GM18951 (cell line): ENCODE results near the gene CD38.

ENCODE experiments used
- POLR2A ChIP-seq: IDR thresholded peaks from 4 replicates; pipeline ENCODE4 v1.6.1; 2011; ENCODE audit warnings: mild to moderate bottlenecking; ENCODE audit not compliant: insufficient read length, insufficient read depth; ENCODE audit errors: extremely low read depth
- in situ Hi-C: fragments of 300-500 bp; cut with MboI; formaldehyde crosslinking; loops from one replicate; pipeline ENCODE4 v1.12.0; 2022; ENCODE audit warnings: low sequenced_read_pairs, mixed read lengths, inconsistent platforms; ENCODE audit not compliant: unreplicated experiment

The CD38 gene

DNA sequence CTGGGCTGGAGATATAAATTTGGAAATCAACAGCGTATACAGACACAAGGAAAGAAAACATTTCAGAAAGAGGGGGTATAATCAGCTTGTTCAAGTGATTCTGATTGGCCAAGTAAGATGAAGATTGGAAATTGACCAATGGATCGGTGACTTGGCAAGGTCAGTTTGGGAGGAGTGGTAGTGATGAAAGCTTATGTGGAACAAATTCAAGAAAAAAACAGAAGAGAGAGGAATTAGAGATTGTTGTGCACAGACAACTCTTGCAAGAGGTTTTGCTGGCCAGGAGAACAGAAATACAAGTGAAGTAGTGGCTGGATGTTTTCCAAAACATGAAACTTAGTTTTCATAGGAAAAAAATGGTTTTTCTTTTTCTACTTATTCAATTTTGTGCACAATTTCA lies 16.3 kb downstream of the CD38 start:
- TF ChIP-seq POLR2A: no peak
- in situ Hi-C loops: no loop called here

DNA sequence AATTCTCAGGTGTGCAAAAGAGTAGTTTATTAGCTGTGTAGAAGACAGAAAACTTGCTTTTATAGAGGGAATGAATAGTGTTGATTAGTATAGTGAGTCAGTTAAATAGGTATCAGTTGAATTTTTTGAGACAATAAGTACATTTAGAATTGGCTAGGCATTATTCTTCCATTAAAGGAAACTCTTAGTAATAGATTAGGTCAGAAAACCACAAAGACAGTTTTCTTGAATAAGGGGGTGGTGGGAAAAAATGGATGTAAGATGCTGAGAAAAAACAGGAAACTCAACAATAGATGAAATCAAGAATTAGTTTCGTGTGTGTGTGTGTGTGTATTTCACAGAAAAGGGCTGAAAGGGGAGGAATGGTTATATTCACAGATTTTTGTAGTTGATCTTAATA lies 16.8 kb downstream of the CD38 start:
- in situ Hi-C loops: no loop called here
- no peak for TF ChIP-seq POLR2A

DNA sequence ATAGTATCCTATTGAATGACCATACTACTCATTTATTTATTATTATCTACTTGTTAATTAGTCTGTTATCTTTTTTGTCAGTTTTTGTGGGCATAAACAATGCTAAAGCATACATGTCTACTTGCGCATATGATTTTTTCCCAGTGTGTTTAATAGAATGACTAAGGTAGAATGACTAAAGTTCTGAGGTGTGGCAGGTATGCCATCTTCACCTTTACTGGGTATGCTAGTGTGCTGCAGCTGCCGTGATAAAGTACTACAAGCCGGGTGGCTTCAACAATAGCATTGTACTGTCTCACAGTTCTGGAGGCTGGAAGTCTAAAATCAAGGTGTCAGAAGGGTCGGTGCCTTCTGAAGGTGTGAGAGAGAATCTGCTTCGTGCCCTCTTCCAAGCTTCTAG lies 19.2 kb downstream of the CD38 start:
- no peak for TF ChIP-seq POLR2A
- in situ Hi-C loops: no loop called here

DNA sequence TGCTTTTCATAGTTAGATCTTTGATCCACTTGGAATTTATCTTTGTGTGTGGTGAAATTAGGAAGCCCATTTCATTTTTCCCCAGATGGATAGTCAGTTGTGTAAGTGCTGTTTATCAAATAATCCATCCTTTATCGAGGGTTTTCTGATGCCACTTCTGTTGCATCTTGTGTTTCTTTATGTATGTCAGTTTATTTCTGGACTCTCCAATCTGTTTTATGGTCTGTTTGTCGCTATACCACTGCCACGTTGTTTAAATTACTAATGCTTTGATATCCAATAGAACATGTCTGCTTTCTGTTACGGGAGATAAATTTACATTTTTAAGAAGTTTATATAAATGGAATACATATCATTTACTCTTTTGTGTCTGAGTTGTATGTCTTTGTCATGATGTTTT lies 21.0 kb downstream of the CD38 start:
- in situ Hi-C loops: no loop called here
- no peak for TF ChIP-seq POLR2A

DNA sequence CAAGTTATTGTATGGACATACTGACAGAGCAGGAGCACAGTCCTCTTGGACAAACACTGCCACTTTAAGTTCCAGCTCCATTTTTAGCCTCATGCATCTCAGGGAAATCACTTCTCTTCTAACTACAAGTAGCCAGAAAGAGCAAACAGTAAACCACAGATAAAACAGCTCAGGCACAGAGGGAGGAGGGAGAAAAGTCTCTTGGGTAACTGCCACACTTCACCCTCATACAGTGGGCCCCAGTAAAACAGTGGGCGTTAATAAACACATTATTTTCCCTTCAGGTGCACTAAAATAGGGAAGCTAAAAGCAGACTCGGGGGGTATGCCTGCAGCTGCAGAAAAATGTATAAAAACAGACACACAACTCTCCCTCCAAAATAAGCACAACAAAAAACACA lies 21.6 kb downstream of the CD38 start:
- in situ Hi-C loops: loop anchor here (10.0 kb wide), 1 partner anchor 85 kb away; no protein-coding TSS in a partner anchor

DNA sequence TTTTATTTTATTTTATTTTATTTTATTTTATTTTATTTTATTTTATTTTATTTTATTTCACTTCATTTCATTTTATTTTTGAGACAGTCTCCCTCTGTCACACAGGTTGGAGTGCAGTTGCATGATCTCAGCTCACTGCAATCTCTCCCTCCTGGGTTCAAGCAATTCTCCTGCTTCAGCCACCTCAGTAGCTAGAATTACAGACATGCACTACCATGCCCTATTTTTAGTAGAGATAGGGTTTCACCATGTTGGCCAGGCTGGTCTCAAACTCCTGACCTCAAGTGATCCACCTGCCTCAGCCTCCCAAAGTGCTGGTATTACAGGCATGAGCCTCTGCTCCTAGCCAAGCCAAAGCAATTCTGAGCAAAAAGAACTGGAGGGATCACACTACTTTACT lies 24.4 kb downstream of the CD38 start:
- in situ Hi-C loops: loop anchor here (10.0 kb wide), 1 partner anchor 82 kb away; no protein-coding TSS in a partner anchor

More for the DNA sequence above, 21.6 kb downstream of the CD38 start:
- no peak for TF ChIP-seq POLR2A

DNA sequence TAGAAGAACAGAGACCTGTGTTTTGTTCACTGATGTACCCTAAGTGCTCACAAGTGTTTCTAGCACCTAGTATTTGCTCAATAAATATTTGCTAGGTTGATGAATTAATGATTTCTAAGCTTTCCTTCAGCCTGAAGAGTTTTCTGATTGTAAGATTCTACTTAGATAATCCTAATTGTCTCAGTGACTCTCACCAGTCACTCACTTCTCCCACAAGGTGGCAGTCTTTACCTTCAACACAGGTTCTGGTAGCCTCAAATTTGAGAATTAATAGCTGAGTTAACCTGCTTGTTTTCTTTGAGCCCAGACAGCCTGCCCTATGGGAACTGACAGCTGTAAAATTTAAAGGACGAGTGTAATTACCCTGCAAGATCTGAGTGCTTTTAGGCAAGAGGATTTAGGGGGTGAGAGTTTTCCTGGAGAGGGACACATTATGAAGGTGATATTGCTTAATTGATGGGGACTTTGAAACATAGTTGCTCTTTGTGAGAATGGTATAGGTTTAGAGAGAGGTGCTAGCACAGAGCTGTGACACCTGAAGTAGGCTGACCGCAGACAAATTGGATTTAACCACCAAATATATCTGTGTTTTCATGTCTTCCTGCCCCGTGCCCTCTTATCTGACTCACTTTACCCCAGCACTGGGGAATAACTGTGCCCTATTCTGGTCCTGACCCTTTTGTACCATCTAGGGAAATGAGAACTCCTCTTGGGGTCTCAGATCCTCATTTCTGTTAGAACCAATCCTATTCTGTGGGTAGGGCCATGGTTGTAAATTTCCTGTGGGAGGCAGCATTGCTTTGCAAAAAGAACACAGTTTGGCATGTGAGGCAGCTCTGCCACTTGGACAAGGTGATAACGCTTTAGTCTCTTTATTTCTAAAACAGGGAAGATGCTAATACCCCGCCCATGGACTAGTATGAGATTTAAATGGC lies 27.7 kb downstream of the CD38 start:
- no peak for TF ChIP-seq POLR2A
- in situ Hi-C loops: loop anchor here (10.0 kb wide), 1 partner anchor 79 kb away; no protein-coding TSS in a partner anchor

DNA sequence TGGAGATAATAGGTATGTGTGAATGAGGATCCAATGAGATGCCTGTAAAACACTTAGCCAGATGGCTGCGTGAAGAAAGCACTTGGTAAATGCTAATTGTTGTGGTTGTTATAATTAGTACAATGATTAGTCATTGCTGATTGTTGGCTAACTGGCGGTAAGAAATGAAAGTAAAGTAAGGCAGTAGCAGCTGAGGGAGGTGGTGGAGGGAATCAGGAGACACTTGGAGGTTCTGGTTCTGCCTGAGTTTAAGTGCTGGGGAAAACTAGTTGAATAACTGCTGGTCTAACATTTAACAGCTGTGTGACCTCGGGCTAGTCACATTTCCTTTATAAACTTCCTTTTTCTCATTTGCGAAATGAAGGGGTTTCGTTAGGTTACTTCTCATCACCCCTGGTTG lies 30.9 kb downstream of the CD38 start:
- no peak for TF ChIP-seq POLR2A
- in situ Hi-C loops: loop anchor here (10.0 kb wide), 1 partner anchor 76 kb away; no protein-coding TSS in a partner anchor

DNA sequence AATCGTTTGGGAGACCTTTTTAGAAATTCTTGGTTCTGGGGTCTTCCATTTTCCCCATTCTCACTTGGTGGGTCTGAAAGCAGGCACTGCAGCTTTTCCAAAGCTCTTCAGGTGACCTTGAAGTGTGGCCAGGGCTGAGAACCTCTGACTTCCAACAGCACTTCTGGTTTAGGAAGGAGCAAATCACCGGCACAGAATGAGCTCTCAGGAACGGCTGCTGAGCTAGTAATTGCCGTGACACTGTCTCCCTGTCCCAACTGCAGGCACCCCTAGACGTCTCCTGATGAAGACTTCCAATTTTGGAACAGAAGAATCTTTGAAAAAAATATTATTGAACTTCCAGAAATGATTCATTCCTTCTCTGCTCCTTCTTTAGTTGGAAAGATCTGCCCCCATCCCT lies 31.3 kb downstream of the CD38 start:
- in situ Hi-C loops: loop anchor here (10.0 kb wide), 1 partner anchor 75 kb away; no protein-coding TSS in a partner anchor
- TF ChIP-seq POLR2A: no peak

DNA sequence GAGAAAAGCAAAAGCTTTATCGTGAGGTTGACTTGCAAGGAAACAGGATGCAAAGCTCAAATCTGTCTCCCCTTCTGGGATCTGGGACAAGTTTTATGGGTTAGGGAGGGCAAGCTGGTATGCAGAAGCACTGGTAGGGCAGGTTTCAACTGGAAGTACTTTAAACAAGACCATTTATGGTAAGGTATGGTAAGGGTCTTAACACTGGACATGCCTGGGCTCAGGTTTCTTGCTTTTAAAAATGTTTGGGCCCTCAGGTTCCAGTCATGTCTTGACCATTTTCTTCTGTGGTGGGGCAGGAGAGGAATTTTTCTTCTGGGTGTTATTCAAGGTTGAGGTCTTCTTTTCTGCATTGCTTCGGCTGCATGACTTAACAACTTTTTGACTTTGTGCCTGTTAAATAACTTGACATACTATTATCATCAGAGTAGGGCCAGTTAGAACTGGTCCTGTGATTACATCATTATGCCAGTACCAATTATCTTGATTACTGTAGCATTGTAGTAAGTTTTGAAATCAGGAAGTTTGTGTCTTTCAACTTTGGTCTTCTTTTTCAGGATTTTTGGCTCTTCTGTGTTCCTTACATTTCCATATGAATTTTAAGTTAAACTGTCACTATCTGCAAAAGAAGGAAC lies 33.7 kb downstream of the CD38 start:
- in situ Hi-C loops: no loop called here
- no peak for TF ChIP-seq POLR2A

DNA sequence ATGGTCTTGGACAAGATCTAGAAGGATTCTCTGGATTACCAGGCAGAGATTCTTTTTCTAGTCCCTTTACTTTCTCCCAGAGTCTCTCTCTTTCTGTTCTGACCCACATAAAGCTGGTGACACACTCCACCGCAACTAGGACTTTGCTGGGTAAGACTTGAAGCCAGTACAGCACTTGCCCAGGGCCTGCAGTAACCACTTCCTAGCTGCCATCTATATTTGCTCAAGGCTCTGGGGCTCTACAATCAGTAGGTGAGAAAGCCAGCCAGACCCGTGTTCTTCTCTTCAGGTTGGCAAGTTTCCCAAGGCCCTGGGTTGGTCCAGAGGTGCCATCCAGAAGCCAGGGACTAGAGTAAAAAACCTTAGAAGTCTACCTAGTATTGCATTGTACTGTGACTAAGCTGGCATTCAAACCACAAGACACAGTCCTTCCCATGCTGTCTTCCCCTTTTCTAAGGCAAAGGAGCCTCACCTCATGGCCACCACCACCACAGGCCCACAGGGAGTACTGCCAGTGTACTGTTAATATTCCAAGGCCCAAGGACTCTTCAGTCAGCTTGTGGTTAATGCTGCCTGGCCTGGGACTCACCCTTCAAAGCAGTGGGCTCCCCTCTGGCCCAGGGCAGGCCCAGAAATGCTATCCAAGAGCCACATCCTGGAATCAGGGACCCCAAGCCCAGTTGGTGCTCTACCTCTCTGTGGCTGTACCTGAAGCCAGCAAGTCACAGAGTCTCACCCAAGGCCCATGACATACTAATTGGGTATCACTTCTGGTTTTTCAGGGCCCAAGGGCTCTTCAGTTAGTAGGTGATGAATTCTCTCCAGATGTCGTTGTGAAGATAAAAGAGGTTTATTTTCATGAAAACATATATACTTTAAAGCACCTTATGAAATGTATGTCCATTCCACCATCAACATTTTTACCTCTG lies 54.7 kb downstream of the CD38 start:
- in situ Hi-C loops: no loop called here
- no peak for TF ChIP-seq POLR2A

DNA sequence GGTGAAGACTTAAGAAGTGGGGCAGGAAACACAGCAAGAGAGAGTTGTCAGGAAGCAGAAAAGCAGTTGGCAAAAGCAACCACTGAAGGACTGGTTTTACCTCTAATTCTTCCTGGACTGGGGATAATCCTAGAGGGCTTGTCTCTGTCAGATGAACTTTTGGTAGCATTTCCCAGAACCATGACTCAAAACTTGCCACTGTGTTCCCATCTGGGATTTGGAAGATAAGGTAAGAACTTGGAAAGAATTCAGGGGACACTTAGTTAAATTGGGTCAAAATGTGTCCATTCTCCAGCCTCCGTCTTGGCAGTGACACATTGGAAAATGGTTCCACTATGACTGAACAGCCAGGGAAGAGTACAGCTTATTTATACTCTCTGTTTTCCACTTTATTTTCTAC lies 55.7 kb downstream of the CD38 start:
- TF ChIP-seq POLR2A: no peak
- in situ Hi-C loops: no loop called here

DNA sequence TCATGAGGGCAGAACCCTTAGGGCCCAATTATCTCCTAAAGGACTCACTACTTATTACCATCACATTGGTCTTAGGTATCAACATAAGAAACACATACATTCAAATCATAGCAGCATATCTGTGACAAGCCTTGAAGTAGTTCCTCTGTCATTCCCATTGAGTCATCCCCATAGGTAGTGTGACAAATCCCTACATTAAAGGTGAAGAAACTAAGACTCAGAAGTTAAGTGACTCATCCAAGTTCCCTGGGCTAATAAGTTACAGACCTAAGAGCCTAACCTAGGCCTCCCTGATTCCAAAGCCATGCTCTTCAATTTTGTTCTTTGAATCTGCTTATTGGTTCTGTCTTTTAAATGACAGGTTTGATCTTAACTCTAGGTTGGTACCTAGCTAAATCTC lies 58.2 kb downstream of the CD38 start:
- in situ Hi-C loops: no loop called here
- TF ChIP-seq POLR2A: no peak
